H1 (cell line): Measurements from ENCODE around the gene FASN. TPM values are rescaled to one million over a fixed set of nuclear protein-coding genes. Genes with fewer than 3 reads are reported as not detected.

Experiments used
- CTCF ChIA-PET: fragments of 300-600 bp; sonication (Branson Sonifier 250); formaldehyde crosslinking; loops from one replicate; lab custom pipeline; 2021; ENCODE audit not compliant: partially characterized antibody; lab: Charles Lee
- POLR2A ChIA-PET: fragments of 300-600 bp; sonication (Branson Sonifier 250); formaldehyde crosslinking; loops from one replicate; lab custom pipeline; 2021; ENCODE audit warnings: inconsistent platforms; ENCODE audit not compliant: partially characterized antibody; lab: Charles Lee
- DNase-seq, 2 experiments: peaks; one replicate each; pipeline versions ENCODE4 v3.0.0 to v3.0.0-alpha.2; 2010 to 2022; ENCODE audit warnings: low spot score in 2 of 2, low read depth in 1 of 2, mixed read lengths in 1 of 2
- FAIRE-seq: peaks from 2 replicates; lab custom pipeline; 2011; peaks lifted over from hg19 to GRCh38; lab: Jason Lieb, UNC
- H2AFZ ChIP-seq: 2 replicates; pipeline ENCODE4 v1.8.1; 2012; ENCODE audit warnings: low read length, inconsistent platforms
- H2AK5ac ChIP-seq: 2 replicates; pipeline ENCODE4 v1.6.1; 2013; ENCODE audit warnings: low read depth, low read length
- H2BK120ac ChIP-seq: replicated peaks from 2 replicates; pipeline ENCODE3; 2013; ENCODE audit warnings: low read depth, low read length, inconsistent platforms
- H2BK12ac ChIP-seq: 2 replicates; pipeline ENCODE4 v1.6.1; 2013; ENCODE audit warnings: low read depth, low read length
- H2BK15ac ChIP-seq: 2 replicates; pipeline ENCODE4 v1.6.1; 2013; ENCODE audit warnings: low read length
- H2BK20ac ChIP-seq: 2 replicates; pipeline ENCODE4 v1.6.1; 2013; ENCODE audit warnings: low read length
- H2BK5ac ChIP-seq: 2 replicates; pipeline ENCODE4 v1.6.1; 2013; ENCODE audit warnings: low read depth, low read length
- H3K14ac ChIP-seq: 2 replicates; pipeline ENCODE4 v1.6.1; 2013; ENCODE audit warnings: inconsistent platforms; ENCODE audit not compliant: insufficient read length
- H3K18ac ChIP-seq: 2 replicates; pipeline ENCODE4 v1.6.1; 2013; ENCODE audit warnings: low read length; ENCODE audit errors: extremely low read depth
- H3K23ac ChIP-seq: 2 replicates; pipeline ENCODE4 v1.6.1; 2013; ENCODE audit warnings: inconsistent platforms; ENCODE audit not compliant: insufficient read length
- H3K23me2 ChIP-seq: 2 replicates; pipeline ENCODE4 v1.6.1; 2013; ENCODE audit warnings: low read depth, low read length
- H3K27ac ChIP-seq: 2 replicates; pipeline ENCODE4 v1.6.1; 2011; ENCODE audit warnings: low read depth, low read length, inconsistent platforms
- H3K27me3 ChIP-seq, 4 experiments: replicated peaks in 1 of 4; 1 replicate in 1 of 4; 2 replicates in 3 of 4; pipeline versions ENCODE4 v1.6.1 to v1.8.1; 2011 to 2013; ENCODE audit warnings: low read length in 3 of 4, mild to moderate bottlenecking in 3 of 4, inconsistent platforms in 2 of 4, mixed read lengths in 2 of 4, moderate library complexity in 1 of 4; ENCODE audit not compliant: control insufficient read depth in 3 of 4, insufficient read depth in 3 of 4; ENCODE audit errors: extremely low read depth in 1 of 4
- H3K36me3 ChIP-seq, 4 experiments: 2 replicates each; pipeline versions ENCODE4 v1.6.1 to v1.8.1; 2011 to 2013; ENCODE audit warnings: mild to moderate bottlenecking in 4 of 4, low read length in 3 of 4, moderate library complexity in 2 of 4, control low read depth in 1 of 4, inconsistent platforms in 1 of 4; ENCODE audit not compliant: insufficient read depth in 4 of 4, control insufficient read depth in 2 of 4
- H3K4ac ChIP-seq: replicated peaks from 2 replicates; pipeline ENCODE3; 2013; ENCODE audit warnings: low read length, low read depth, mixed read lengths, inconsistent platforms; ENCODE audit not compliant: insufficient read length
- H3K4me1 ChIP-seq, 4 experiments: replicated peaks in 1 of 4; 1 replicate in 1 of 4; 2 replicates in 3 of 4; pipeline versions ENCODE4 v1.6.1 to v1.8.1; 2011 to 2013; ENCODE audit warnings: low read length in 3 of 4, inconsistent platforms in 2 of 4, mixed read lengths in 1 of 4; ENCODE audit not compliant: insufficient read depth in 4 of 4, control insufficient read depth in 3 of 4
- H3K4me2 ChIP-seq, 2 experiments: 2 replicates each; pipeline versions ENCODE4 v1.6.1 to v1.8.1; 2011 to 2013; ENCODE audit warnings: low read depth in 2 of 2, low read length in 2 of 2, control low read depth in 1 of 2, inconsistent platforms in 1 of 2, mild to moderate bottlenecking in 1 of 2; ENCODE audit not compliant: insufficient read depth in 1 of 2
- H3K4me3 ChIP-seq, 4 experiments: fragments of 200-600, 300-600 bp in 1 of 4; sonication (generic), shearing (Covaris generic), sonication (Bioruptor Twin) in 1 of 4; 2 replicates each; pipeline versions ENCODE4 v1.5.1 to v1.8.1; 2011 to 2016; ENCODE audit warnings: low read length in 4 of 4, low read depth in 3 of 4, control low read depth in 2 of 4, inconsistent platforms in 2 of 4, mild to moderate bottlenecking in 2 of 4, mixed read lengths in 1 of 4, moderate library complexity in 1 of 4; ENCODE audit not compliant: insufficient read depth in 2 of 4; ENCODE audit errors: extremely low read depth in 1 of 4
- H3K56ac ChIP-seq: replicated peaks from 2 replicates; pipeline ENCODE3; 2013; ENCODE audit warnings: low read depth, mild to moderate bottlenecking, mixed read lengths, low read length, inconsistent platforms; ENCODE audit not compliant: insufficient read length
- H3K79me1 ChIP-seq: 2 replicates; pipeline ENCODE4 v1.6.1; 2013; ENCODE audit warnings: low read depth, low read length, control low read depth
- H3K79me2 ChIP-seq, 2 experiments: 2 replicates each; pipeline versions ENCODE4 v1.6.1 to v1.8.1; 2012 to 2013; ENCODE audit warnings: low read length in 2 of 2, mild to moderate bottlenecking in 2 of 2, inconsistent platforms in 1 of 2; ENCODE audit not compliant: insufficient read depth in 2 of 2, control insufficient read depth in 1 of 2
- H3K9ac ChIP-seq, 4 experiments: replicated peaks in 1 of 4; 1 replicate in 1 of 4; 2 replicates in 3 of 4; pipeline versions ENCODE4 v1.6.1 to v1.8.1; 2011 to 2013; ENCODE audit warnings: low read depth in 3 of 4, low read length in 3 of 4, control low read depth in 2 of 4, mild to moderate bottlenecking in 2 of 4, moderate library complexity in 2 of 4, inconsistent platforms in 1 of 4; ENCODE audit errors: extremely low read depth in 1 of 4
- H3K9me3 ChIP-seq, 2 experiments: 2 replicates each; pipeline versions ENCODE4 v1.6.1 to v1.8.1; 2012 to 2013; ENCODE audit warnings: mild to moderate bottlenecking in 2 of 2, moderate library complexity in 2 of 2, control low read depth in 1 of 2, inconsistent platforms in 1 of 2, low read depth in 1 of 2, low read length in 1 of 2, mixed read lengths in 1 of 2; ENCODE audit not compliant: insufficient read depth in 2 of 2
- H4K20me1 ChIP-seq, 2 experiments: replicated peaks in 1 of 2; 2 replicates each; pipeline versions ENCODE3 to v1.8.1; 2011 to 2013; ENCODE audit warnings: inconsistent platforms in 2 of 2, low read length in 2 of 2, mild to moderate bottlenecking in 1 of 2; ENCODE audit not compliant: insufficient read depth in 2 of 2, control insufficient read depth in 1 of 2
- H4K5ac ChIP-seq: 2 replicates; pipeline ENCODE4 v1.6.1; 2013; ENCODE audit warnings: low read length, low read depth, mixed read lengths, inconsistent platforms; ENCODE audit not compliant: insufficient read length
- H4K8ac ChIP-seq: 2 replicates; pipeline ENCODE4 v1.8.0; 2013; ENCODE audit warnings: mild to moderate bottlenecking, moderate library complexity, low read length, inconsistent platforms; ENCODE audit not compliant: insufficient read depth; ENCODE audit errors: extremely low read depth
- H4K91ac ChIP-seq: replicated peaks from 2 replicates; pipeline ENCODE3; 2013; ENCODE audit warnings: low read length, mixed read lengths, inconsistent platforms; ENCODE audit not compliant: insufficient read length
- CTCF ChIP-seq, 3 experiments: IDR thresholded peaks; 1 replicate in 2 of 3; 2 replicates in 1 of 3; pipeline versions ENCODE4 v1.5.1 to v1.6.1; 2011; ENCODE audit warnings: low read length in 3 of 3, mild to moderate bottlenecking in 3 of 3, inconsistent platforms in 2 of 3, low read depth in 1 of 3, moderate library complexity in 1 of 3; ENCODE audit not compliant: insufficient read depth in 1 of 3; ENCODE audit errors: control extremely low read depth in 1 of 3
- POLR2A ChIP-seq, 2 experiments: IDR thresholded peaks; 1 replicate in 1 of 2; 2 replicates in 1 of 2; pipeline ENCODE4 v1.6.1; 2011; ENCODE audit warnings: low read depth in 2 of 2, low read length in 2 of 2, mild to moderate bottlenecking in 2 of 2; ENCODE audit errors: control extremely low read depth in 1 of 2
- POLR2AphosphoS5 ChIP-seq: IDR thresholded peaks from 2 replicates; pipeline ENCODE4 v1.6.1; 2011; ENCODE audit warnings: low read depth, low read length
- WGBS, 2 experiments: shearing (Covaris generic) in 1 of 2; methylation state at CpG; one replicate each; pipeline versions ENCODE4 v1.1.6 to v1.1.7; 2013 to 2015; ENCODE audit warnings: low lambda C conversion rate in 2 of 2, mixed read lengths in 2 of 2, inconsistent platforms in 1 of 2, low coverage in 1 of 2, missing lambda C conversion rate in 1 of 2; ENCODE audit not compliant: insufficient replicate concordance in 2 of 2, insufficient coverage in 1 of 2, insufficient read length in 1 of 2; ENCODE audit errors: extremely low coverage in 1 of 2, missing lambda C conversion rate in 1 of 2; 5-methylcytosine and 5-hydroxymethylcytosine counted together
- polyA plus RNA-seq, 7 experiments: library from polyadenylated mRNA; depleted of rRNA in 3 of 7; stranded (reverse) in 5 of 7; unstranded in 2 of 7; fragments of >200 nt in 5 of 7; fragments of 200-250 nt in 2 of 7; gene quantifications; 1 replicate in 5 of 7; 2 replicates in 1 of 7; 4 replicates in 1 of 7; pipeline versions ENCODE4 v1.2.1 to v1.2.3, GENCODE V29; 2011 to 2013; ENCODE audit warnings: missing spikeins in 2 of 7, mixed read lengths in 2 of 7
- total RNA-seq: library from RNA; stranded (reverse); fragmentation: NEBNext Ultra II Directional; extraction: Animal tissue kit (Norgen Biotek cat#: 25700); gene quantifications from 2 replicates; pipeline ENCODE4 v1.2.1, GENCODE V29; 2021

Gene FASN
- total and polyA plus RNA-seq, 2 of the 8 experiments (the other 6 are each of a cell fraction or from before 2014, with no cell fraction given), result 143 to 561 TPM

DNA sequence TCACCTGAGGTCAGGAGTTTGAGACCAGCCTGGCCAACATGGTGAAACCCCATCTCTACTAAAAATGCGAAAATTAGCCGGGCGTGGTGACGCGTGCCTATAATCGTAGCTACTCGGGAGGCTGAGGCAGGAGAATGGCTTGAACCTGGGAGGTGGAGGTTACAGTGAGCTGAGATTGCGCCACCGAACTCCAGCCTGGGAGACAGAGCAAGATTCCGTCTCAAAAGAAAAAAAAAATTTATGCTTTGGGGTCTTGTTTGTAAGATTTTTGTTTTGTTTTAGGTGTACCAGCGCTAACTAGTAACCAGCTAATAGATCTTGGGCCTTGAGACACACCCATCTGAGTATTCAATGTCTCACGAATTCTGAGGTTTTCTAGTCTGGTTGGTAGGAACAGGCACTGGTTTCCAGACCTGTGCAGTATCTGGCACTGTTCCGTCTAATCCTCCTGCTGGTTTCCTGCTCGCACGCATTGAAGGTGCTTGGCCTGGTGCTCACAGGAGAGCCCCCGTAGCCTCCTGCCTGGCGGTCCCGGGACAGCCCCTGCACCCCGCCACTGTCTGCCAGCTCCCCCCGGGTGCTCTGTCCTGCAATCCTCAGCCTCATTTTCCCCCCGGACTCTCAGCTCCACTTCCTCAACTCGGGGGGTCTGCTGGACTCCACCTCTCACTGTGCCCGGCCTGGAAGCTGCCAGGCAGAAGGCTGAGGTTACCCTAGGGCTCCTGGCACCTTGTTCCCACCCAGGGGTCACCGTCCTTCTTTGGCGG, 21.8 kb downstream of the FASN start:
- H2BK120ac ChIP-seq, result no peak overlapping the region
- FAIRE-seq (no peak), DNase-seq (no peak)
- no peak overlapping the region for H2BK5ac ChIP-seq
- H3K9me3 ChIP-seq, result no peaks in the 10 kb centered on the region
- no peak overlapping the region for H3K27ac ChIP-seq
- H3K4me2 ChIP-seq, result no peak overlapping the region
- H3K9ac ChIP-seq, result no peak overlapping the region
- peaks cover 13 to 19% of the 10 kb centered on the region in 2 experiments for H4K20me1 ChIP-seq
- no peak overlapping the region for H3K56ac ChIP-seq
- H3K79me2 ChIP-seq, result no peaks in the 10 kb centered on the region
- ChIA-PET CTCF (interaction anchor here (0.9 to 2.7 kb wide), 9 partner anchors 11 to 206 kb away, joined by 3 to 16 read pairs (median 3); partner anchors contain the start of gene FASN), POLR2A (interaction anchor here (0.7 to 12.5 kb wide), 15 partner anchors 8 to 210 kb away, joined by 3 to 105 read pairs (median 7); partner anchors contain the start of genes DUS1L, FASN, GPS1 and RAC3)
- H2BK15ac ChIP-seq, result no peak overlapping the region
- peaks cover 5% of the 10 kb centered on the region for H3K79me1 ChIP-seq
- H3K4me3 ChIP-seq, result no peak overlapping the region
- WGBS, 2 experiments, result 89% methylated on average over 25 of the region's 25 CpGs; no CpG with 5 or more reads in 1 of the 2 experiments
- H3K27me3 ChIP-seq, result no peaks in the 10 kb centered on the region; a peak in 1 of 7 replicates
- H3K14ac ChIP-seq, result no peak overlapping the region
- H3K4ac ChIP-seq, result no peak overlapping the region
- H2BK20ac ChIP-seq, result no peak overlapping the region
- no peak overlapping the region for H2AFZ ChIP-seq
- H3K23me2 ChIP-seq, result no peaks in the 10 kb centered on the region
- H4K5ac ChIP-seq, result no peak overlapping the region
- no peaks in the 10 kb centered on the region for H3K4me1 ChIP-seq
- no peak overlapping the region for H2BK12ac ChIP-seq
- H3K36me3 ChIP-seq, result peaks cover 18 to 35% (median 24%) of the 10 kb centered on the region in 4 experiments
- H4K8ac ChIP-seq, result peak overlapping the region; percentile 57; the same call in 1 of the 2 replicates
- H2AK5ac ChIP-seq, result no peak overlapping the region
- H3K23ac ChIP-seq, result no peak overlapping the region
- TF ChIP-seq POLR2AphosphoS5 (peak; percentile 62), CTCF (IDR thresholded peaks at IDR 0.05; ENCODE audit: control extremely low read depth in 1 of 3, insufficient read depth in 1 of 3, low read depth in 1 of 3, low read length in 3 of 3) (no peak), POLR2A (IDR thresholded peaks at IDR 0.05; ENCODE audit: control extremely low read depth in 1 of 2, low read depth in 2 of 2, low read length in 2 of 2) (peak; percentile 2 to 3; a peak in 1 of 3 replicates)
- no peak overlapping the region for H3K18ac ChIP-seq
- no peak overlapping the region for H4K91ac ChIP-seq
